ENCODE data around the gene DNAJA2. TPM values are rescaled to one million over a fixed set of nuclear protein-coding genes. Genes with fewer than 3 reads are reported as not detected.
"Not testable (repeated sequence)": the region's sequence is repeated elsewhere in the genome, so short reads cannot be mapped to it uniquely, and the experiment has no call there.

DNAJA2 gene
- total RNA-seq, 4 donors from 2014 or later: 65.7 to 97.0 (median 72.0) TPM

DNA sequence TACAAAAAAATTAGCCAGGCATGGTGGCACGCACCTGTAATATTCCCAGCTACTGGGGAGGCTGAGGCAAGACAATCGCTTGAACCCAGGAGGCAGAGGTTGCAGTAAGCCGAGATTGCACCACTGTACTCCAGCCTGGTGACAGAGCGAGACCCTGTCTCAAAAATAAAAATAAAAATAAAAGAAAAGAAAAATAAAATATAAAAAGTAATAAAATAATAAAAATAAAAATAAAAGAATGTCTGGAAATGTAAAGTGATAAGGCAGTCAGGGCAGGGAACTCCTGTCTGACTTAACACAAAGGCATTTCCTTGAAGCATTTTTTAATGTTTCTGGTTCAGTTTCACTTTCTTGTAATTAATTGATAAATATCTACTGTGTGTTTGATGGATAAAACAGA lies 34.7 kb upstream of the DNAJA2 start:
- H3K27me3 ChIP-seq: no peaks in the 10 kb centered on the region
- 91 to 100% methylated on average over 4 of the region's 4 CpGs for WGBS, 2 donors (ENCODE audit: low coverage in 1 of 2)
- TF ChIP-seq, protein P1, sequence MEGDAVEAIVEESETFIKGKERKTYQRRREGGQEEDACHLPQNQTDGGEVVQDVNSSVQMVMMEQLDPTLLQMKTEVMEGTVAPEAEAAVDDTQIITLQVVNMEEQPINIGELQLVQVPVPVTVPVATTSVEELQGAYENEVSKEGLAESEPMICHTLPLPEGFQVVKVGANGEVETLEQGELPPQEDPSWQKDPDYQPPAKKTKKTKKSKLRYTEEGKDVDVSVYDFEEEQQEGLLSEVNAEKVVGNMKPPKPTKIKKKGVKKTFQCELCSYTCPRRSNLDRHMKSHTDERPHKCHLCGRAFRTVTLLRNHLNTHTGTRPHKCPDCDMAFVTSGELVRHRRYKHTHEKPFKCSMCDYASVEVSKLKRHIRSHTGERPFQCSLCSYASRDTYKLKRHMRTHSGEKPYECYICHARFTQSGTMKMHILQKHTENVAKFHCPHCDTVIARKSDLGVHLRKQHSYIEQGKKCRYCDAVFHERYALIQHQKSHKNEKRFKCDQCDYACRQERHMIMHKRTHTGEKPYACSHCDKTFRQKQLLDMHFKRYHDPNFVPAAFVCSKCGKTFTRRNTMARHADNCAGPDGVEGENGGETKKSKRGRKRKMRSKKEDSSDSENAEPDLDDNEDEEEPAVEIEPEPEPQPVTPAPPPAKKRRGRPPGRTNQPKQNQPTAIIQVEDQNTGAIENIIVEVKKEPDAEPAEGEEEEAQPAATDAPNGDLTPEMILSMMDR (IDR thresholded peaks at IDR 0.05): no peak
- TF ChIP-seq POLR2AphosphoS5 (IDR thresholded peaks at IDR 0.05) (no peak), EP300 (IDR thresholded peaks at IDR 0.05) (no peak), POLR2A (IDR thresholded peaks at IDR 0.05) (no peak)

DNA sequence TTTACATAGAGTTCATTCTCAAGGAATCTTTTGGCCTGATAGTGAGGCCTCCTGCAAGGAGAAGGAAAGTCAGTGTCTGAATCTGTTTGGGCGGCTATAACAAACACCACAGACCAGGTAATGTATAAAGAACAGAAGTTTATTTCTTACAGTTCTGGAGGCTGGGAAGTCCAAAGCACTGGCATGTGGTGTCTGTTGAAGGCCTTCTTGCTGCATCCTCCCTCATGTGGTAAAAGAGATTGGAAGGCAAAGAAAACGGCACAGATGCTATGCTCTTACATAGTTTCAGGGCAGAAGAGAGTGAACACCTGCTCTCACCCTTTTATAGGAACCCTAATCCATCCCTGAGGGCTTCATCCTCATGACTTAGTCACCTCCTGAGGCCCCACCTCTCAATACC lies 31.2 kb upstream of the DNAJA2 start:
- H3K27ac ChIP-seq: no peak overlapping the region
- WGBS, 2 donors (ENCODE audit: low coverage in 1 of 2): 86% methylated on average over 1 to 2 of the region's 2 CpGs
- no peaks in the 10 kb centered on the region for H3K36me3 ChIP-seq
- H3K9me3 ChIP-seq: peaks cover 0 to 3% (median 0%) of the 10 kb centered on the region in 3 donors
- H3K4me3 ChIP-seq: no peak overlapping the region
- TF ChIP-seq, protein P1 (IDR thresholded peaks at IDR 0.05): no peak
- TF ChIP-seq EP300 (IDR thresholded peaks at IDR 0.05) (no peak), POLR2A (IDR thresholded peaks at IDR 0.05) (no peak), POLR2AphosphoS5 (IDR thresholded peaks at IDR 0.05) (no peak)
- H3K27me3 ChIP-seq: no peaks in the 10 kb centered on the region
- ATAC-seq: no peak
- no peaks in the 10 kb centered on the region for H3K4me1 ChIP-seq

More for the DNA sequence above, 34.7 kb upstream of the DNAJA2 start:
- H3K4me1 ChIP-seq: no peaks in the 10 kb centered on the region
- ATAC-seq: no peak
- no peak overlapping the region for H3K4me3 ChIP-seq
- no peaks in the 10 kb centered on the region for H3K36me3 ChIP-seq
- H3K9me3 ChIP-seq: peaks cover 0 to 3% (median 0%) of the 10 kb centered on the region in 3 donors
- no peak overlapping the region for H3K27ac ChIP-seq

DNA sequence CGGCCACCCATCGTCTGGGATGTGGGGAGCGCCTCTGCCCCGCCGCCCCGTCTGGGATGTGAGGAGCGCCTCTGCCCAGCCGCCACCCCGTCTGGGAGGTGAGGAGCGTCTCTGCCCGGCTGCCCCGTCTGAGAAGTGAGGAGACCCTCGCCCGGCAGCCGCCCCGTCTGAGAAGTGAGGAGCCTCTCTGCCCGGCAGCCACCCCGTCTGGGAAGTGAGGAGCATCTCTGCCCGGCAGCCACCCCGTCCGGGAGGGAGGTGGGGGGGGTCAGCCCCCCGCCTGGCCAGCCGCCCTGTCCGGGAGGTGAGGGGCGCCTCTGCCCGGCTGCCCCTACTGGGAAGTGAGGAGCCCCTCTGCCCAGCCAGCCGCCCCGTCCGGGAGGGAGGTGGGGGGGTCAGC lies 26.6 kb upstream of the DNAJA2 start:
- H3K27me3 ChIP-seq, H3K27ac ChIP-seq, H3K4me3 ChIP-seq, ATAC-seq, H3K36me3 ChIP-seq, H3K9me3 ChIP-seq, H3K4me1 ChIP-seq: not testable (repeated sequence)
- no CpG with 5 or more reads among the region's 29 CpGs for WGBS, 2 donors (ENCODE audit: low coverage in 1 of 2)

DNA sequence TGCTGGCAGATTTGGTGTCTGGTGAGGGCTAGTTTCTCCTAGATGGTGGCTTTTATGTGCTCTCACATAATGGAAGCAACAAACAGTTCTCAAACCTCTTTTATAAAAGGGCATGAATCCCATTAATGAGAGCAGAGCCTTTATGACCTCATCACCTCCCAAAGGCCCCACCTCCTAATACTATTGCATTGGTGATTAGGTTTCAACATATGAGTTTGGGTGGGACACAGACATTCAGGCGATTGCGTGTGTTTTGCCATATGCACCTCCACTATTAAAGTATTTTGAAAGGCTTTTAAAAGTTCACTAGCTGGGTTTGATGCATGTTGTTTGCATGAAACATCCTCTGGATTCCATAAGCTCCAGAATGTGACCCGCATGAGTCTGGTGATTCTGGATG lies 24.4 kb upstream of the DNAJA2 start:
- H3K4me1 ChIP-seq: no peaks in the 10 kb centered on the region
- 84 to 93% methylated on average over 3 of the region's 3 CpGs for WGBS, 2 donors (ENCODE audit: low coverage in 1 of 2)
- no peaks in the 10 kb centered on the region for H3K9me3 ChIP-seq
- no peak overlapping the region for H3K27ac ChIP-seq
- no peaks in the 10 kb centered on the region for H3K36me3 ChIP-seq
- no peaks in the 10 kb centered on the region for H3K27me3 ChIP-seq
- no peak overlapping the region for H3K4me3 ChIP-seq
- ATAC-seq: no peak
- TF ChIP-seq EP300 (IDR thresholded peaks at IDR 0.05) (no peak), POLR2AphosphoS5 (IDR thresholded peaks at IDR 0.05) (no peak), POLR2A (IDR thresholded peaks at IDR 0.05) (no peak)
- TF ChIP-seq, protein P1 (IDR thresholded peaks at IDR 0.05): no peak

DNA sequence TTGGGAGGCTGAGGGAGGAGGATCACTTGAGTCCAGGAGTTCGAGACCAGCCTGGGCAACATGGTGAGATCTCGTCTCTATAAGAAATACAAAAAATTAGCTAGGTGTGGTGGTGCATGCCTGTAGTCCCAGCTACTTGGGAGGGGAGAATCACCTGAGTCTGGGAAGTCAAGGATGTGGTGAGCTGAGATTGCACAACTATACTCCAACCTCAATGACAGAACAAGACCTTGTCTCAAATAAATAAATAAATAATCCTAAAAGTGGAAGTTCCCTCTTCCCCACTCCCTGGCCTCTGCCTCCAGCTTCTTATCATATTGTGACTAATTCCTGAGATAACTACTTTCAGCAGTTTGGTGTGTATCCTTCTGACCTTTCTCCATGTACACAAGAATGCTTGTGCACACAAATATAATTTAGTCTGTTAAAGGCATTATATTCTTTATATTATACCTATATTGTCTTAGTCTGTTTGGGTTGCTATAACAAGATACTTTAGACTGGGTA lies 23.5 kb upstream of the DNAJA2 start:
- ATAC-seq: no peak
- TF ChIP-seq, protein P1 (IDR thresholded peaks at IDR 0.05): no peak
- TF ChIP-seq POLR2AphosphoS5 (IDR thresholded peaks at IDR 0.05) (no peak), EP300 (IDR thresholded peaks at IDR 0.05) (no peak), POLR2A (IDR thresholded peaks at IDR 0.05) (no peak)
- Histone ChIP-seq H3K27me3 (no peaks in the 10 kb centered on the region), H3K4me3 (no peak overlapping the region), H3K36me3 (no peaks in the 10 kb centered on the region), H3K4me1 (no peaks in the 10 kb centered on the region), H3K27ac (no peak overlapping the region), H3K9me3 (no peaks in the 10 kb centered on the region)
- WGBS, 2 donors (ENCODE audit: low coverage in 1 of 2): 92 to 100% methylated on average over 1 to 2 of the region's 2 CpGs
